Stimulated activated CD4-positive, alpha-beta T cell treated with anti-CD3 and anti-CD28 coated beads, Interleukin-2, amount 100 ng/mL, for 4 hours (primary cell): ENCODE results near the gene OTOP2.
"Not testable (repeated sequence)": the region's sequence is repeated elsewhere in the genome, so short reads cannot be mapped to it uniquely, and the experiment has no call there.

Experiments
- DNase-seq: peaks from one replicate; pipeline ENCODE4 v3.0.0-alpha.2; 2020; ENCODE audit warnings: low read depth

OTOP2 gene

DNA sequence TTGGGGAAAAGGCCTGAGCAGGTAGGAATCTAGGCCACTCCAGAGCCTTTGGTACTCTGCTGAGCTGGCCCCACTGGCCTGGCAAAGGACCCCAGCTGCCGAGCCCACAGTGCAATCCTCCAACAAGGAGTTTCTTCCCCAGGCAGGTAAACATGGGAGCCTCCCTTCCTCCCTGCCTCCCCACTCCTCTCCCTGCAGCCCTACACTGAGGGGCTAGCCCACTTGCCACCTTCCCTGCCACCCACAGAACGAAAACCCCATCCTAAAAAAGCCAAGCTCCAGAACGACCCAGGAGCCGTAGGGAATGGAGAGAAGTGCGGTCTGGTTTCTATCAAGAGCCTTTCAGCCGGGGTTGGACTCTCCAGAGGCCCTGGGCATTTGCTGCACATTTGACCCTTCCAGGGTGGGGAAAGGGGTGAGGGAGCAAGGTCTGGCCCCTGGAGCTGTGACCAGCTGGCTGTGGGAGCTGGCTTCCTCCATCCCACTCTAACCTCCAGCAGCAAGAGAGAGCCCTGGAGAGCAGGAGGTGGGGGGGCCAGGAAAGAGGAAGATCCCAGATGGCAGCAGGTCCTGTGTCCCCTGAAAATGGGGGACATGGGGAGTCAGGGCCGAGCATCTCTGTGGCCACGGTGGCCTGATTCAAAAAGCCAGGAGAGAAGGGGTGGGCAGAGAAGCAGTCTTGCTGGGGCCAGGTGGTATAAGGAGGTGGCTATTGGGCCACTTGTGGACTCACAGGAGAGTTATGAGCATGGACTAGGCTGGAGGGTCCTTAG, 47.2 kb downstream of the OTOP2 start:
- no peak for DNase-seq

DNA sequence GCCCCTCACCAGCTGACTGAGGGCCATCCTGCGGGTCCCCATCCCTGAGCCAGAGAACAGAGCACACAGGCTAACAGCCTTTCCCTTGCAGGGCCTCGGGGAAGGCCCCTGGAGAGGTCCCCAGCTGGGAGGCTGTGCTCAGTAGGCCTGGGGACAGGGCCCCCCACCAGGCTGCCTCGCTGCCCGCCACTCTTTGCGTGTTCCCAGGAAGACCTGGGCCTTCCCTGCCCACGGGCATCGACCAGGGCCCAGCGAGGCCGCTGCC, 47.7 kb downstream of the OTOP2 start:
- DNase-seq = no peak

DNA sequence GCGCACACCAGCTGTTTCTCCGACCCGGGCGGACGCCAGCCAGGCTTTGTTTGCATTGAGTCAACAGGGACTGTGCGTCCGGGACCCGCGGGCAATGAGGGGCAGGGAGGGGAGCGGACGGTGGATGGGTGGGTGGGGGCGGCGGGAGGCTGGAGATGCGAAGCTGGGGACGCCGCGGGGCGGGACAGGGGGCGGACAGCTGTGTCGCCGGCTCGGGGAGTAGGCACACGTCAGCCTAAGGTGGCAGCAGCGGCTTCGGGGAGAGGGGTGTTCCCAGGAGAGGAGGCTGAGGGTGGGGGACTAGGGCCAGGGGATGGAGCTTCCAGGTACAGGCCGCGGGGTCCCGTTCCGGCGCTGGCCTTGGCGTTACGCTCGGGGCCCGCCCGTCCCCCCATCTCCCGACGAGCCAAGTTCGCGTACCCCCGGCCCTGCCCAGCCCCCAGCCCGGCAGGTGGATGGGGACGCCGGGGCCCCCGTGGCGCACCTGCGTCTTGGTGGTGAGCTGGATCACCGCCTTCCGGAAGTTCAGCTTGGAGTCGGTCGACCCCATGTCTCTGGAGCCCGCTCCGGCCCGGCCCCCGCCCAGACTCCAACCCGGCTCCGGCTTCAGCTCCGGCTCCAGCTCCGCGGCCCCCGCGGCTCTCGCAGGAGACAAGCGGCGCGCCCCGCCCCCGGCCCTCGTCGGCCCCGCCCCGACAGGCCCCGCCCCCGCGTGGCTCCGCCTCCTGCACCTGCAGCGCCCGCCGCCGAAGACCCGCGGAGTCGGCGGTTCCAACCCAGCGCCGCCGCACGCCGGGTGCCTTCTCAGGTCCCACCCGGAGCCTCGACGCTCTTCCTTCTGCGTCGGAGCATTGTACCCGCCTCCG, 48.3 kb downstream of the OTOP2 start, which contains the start of gene HID1:
Gene HID1, minus strand, starts transcription at position 653 of the 866 bp plus-strand sequence. Its CDS starts 103 bp downstream, at position 550.
- DNase-seq = peak; percentile 72

DNA sequence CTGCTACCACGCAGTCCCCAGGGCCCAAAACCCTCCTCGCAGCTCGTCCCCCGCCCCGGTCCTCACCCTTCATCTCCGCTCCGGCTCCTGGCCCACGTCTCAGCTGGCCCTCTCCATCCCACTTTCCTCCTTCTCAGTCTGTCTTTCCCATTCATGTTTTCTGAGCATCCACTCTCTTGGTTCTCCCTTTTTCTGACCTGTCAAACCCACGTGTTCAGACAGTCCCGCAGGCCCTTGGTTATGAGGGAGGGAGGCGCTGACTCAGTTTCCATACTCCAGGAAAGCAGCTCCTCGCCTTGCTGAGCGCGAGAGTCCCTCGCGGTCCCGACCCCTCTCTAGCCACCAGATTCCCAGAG, 48.9 kb downstream of the OTOP2 start:
- no peak for DNase-seq

DNA sequence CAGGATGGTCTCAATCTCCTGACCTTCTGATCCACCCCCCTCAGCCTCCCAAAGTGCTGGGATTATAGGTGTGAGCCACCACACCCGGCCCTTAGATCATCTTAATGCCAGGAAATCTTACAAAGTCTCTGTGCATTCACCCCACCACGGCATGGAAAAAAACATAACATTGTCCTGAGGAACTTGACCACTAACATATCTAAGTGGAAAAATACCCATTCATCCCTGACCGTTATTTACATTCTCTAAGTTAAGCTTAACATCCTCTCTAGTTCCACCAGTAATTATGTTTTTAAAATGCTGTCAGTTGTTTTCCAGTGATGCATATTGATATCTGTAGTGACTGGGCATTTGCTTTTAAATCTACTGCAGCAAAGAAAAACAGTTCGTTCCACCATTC, 51.9 kb downstream of the OTOP2 start:
- DNase-seq = no peak

DNA sequence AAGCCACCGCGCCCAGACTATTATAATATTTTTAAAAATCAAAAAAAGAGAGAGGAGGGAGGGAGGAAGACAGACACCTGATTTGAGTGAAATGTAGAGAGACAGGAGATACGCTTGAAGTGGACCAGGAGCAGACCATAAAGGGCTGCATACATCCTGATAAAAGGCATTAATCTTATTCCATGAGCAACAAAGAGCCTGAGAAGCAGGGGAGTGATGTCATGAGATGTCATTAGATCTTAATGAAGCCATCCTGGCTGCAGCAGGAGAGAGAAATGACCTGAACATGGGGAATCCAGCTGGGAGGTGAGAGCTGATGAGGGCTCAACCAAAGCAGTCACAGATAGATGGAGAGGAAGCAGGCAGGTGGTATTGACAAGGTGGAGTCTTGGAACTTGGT, 53.7 kb downstream of the OTOP2 start:
- DNase-seq = no peak

DNA sequence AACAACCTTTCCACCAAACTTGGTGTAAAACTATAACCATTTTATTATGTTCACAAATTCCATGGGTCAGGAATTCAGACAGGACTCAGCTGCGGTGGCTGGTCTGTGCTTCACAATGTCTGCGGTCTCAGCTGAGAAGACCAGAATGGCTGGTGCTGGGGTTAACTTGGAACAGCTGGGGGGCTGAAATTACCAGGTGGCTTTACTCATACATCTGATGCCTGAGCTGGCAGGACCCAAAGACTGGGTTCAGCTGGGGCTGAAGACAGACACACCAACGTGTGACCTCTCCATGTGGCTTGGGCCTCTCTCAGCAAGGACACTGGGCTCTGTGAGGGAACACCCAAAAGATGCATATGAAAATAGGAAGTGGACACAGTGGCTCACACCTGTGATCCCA, 54.2 kb downstream of the OTOP2 start:
- no peak for DNase-seq

DNA sequence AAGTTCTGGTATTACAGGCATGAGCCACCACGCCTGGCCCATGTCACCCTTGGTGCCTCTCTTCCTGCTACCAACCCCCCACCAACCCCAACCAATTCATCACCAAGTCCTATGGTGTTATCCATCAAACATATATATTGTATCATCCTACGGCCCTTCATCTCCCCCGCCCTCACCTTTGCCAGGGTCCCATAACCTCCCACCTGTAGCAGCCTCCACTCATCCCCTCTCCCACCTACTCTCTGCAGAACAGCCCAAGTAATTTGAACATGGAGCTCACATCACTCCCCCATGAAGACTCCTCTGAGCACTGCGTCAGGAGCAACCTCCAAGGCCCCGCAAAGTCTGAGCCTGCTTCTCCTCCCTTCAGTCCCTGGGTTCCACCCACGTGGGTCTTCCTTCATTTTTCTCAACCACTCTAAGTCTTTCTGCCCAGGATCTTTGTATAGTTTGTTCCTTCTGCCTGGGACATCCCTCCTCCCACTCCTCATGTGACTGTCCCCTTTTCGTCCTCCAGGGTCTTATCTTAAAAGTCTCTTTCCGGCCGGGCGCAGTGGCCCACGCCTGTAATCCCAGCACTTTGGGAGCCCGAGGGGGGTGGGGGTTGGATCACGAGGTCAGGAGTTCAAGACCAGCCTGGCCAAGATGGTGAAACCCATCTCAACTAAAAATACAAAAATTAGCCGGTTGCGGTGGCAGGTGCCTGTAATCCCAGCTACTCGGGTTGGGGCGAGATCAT, 55.5 kb downstream of the OTOP2 start:
- no peak for DNase-seq

DNA sequence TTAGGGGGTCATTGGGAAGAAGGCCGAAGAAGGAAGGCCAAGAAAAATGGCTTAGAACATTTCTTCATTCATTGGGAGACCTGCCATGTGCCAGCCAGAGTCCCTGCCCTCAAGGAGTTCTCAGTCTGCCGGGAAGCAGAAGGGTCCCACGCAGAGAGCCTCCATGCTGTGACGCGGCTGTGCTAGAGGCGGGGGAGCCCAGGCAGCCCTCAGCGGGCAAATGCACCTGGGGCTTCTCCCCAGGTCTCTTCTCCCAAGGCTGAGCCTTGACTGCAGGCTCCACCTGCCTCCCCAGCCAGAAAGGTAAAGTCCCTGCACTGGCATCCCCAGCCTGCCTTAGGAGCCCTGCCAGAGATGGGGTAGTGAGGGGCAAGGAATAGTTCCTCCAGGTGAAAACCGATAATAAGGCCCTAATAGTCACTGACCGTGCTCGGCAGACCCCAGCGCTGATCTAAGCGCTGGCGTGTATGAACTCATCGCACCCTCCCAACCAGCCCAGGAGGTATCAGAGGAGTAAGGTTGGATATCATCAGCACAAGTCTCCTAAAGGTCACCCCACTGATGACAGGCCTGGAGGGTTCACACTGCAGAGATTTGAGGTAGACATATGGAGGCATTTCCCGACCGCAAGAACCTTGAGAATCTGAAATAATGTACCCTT, 57.4 kb downstream of the OTOP2 start:
- no peak for DNase-seq

DNA sequence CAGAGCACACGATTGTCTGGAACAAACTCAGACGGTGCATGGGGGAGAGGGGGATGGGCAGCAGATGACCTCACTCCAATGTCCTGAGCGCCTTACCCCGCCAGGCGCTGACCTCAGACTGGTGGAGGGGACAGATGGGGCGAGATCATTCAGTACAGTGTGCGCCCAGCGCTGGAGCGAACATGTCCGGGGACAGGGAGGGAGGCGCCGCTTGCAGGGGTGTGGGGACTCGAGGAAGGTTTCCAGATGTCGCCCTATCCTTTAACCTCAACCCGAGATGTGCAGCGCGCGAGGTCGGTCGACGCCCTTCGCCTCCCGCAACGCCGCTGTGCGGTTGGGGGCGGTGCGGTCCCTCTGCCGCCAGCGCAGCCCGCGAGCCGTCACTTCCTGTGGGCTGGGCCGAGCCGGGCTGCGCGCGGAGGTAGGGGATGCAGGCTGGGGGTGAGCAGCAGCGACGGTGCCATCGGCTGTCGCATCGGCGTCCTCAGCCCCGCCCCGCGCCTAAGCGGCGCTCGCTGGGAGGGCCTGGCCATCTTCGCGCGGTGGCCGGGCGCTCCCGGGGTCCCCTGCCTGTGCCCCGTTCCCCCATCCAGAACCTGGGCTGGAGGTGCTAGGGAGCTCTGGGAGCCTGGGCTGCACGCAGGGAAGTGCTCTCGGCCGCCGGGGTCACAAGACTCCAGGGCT, 58.0 kb downstream of the OTOP2 start:
- DNase-seq = peak; percentile 68

DNA sequence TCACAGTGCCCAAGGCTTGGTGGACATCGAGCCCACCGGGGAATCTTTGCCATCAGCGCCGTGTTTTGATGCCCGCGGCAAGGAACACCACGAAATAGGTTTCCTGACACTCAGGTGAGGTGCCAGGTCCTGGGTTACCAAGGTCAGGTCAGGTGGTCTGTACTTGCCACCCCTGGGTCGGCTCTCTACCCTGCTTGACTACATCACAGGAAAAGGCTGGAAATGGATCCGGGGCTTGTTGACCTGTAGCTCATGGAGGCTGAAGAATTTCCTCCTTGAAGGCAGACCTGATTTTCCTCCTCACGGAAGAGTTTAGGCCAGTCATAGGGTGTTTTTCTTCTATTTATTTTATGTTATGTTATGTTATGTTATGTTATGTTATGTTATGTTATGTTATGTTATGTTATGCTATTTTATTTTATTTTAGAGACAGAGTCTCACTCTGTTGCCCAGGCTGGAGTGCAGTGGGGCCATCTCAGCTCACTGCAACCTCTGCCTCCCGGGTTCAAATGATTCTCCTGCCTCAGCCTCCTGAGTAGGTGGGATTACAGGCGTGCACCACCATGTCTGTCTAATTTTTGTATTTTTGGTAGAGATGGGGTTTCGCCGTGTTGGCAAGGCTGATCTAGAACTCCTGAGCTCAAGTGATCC, 58.7 kb downstream of the OTOP2 start:
- DNase-seq = not testable (repeated sequence)
